HFF-Myc (cell line): Measurements from ENCODE around the gene UPK1B.

Experiments used
- DNase-seq: peaks from one replicate; pipeline ENCODE4 v3.0.0-alpha.2; 2011; ENCODE audit warnings: low read depth; ENCODE audit errors: extremely low read depth
- H3K4me3 ChIP-seq: replicated peaks from 2 replicates; pipeline ENCODE4 v1.5.1; 2011; ENCODE audit warnings: low read depth, mild to moderate bottlenecking, control low read depth, low read length
- CTCF ChIP-seq: IDR thresholded peaks from 2 replicates; pipeline ENCODE4 v1.5.1; 2012; ENCODE audit warnings: mild to moderate bottlenecking, low read depth, low read length, control low read depth; ENCODE audit errors: missing control alignments

The UPK1B gene

DNA sequence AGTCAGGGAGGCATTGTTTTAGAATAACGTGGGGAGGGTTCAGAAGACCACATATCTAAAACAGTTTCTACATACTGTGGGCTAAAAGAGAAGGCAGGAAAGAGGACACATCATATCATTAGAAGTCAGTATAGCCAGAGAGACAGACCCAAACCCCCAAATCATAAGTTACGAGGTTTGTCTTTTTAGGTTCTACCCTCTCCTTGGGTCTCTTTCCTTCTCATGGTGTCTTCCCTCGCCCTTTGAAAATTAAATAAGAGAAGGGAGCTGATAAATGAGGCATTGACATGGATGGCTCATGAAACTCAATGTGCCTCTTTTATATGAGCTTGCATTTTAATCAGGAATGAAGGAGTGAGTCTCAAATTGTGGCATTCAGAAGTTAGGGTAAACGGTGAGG, 3.4 kb downstream of the UPK1B start:
- H3K4me3 ChIP-seq, result no peak overlapping the region
- no peak for DNase-seq
- no peak for TF ChIP-seq CTCF

DNA sequence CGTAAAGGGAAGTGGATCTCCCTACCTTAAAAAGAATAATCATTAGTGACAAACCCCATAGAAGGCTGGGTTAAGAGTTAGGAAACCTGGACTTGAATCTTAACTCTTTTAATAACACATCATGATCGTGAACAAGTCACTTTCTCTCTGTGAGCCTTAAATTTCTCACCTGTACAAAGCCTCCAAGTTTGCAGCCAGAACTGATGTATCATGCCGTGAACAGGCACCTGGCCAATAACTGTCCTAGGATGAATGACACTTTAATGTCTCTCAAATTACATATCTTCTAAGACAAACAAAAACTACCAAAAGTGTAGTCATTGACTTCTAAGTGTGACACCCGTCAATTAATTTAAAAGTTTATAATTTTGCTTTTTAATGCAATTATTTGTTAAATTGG, 3.9 kb downstream of the UPK1B start:
- no peak for TF ChIP-seq CTCF
- no peak overlapping the region for H3K4me3 ChIP-seq
- DNase-seq, result no peak

DNA sequence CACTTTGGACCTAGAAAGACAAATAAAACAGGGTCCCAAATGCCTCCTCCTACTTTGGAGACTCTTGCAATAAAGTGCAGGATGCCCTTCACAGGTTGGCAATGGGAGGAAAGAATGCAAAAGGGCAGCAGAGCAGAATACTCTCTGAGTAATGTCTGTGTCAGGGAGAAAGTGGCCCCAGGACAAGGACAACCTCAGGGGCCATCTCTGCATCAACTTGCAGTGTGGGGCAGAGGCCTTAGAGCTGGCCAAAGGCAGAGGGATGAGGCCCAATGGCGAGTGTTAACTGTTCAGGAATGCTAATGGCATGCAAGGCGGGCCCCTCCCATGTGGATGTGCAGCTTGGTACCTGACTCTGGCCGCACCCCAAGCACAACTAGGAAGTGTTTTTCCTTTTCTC, 8.4 kb downstream of the UPK1B start:
- TF ChIP-seq CTCF, result no peak
- DNase-seq, result no peak
- no peak overlapping the region for H3K4me3 ChIP-seq

- TF ChIP-seq CTCF, result no peak
- no peak overlapping the region for H3K4me3 ChIP-seq
- no peak for DNase-seq
These were observed 10.7 kb downstream of the UPK1B start for GRCh38 chr3:119184111-119184510.

- no peak for TF ChIP-seq CTCF
These were observed 11.6 kb downstream of the UPK1B start for GRCh38 chr3:119184796-119185570.

GRCh38 chr3:119187266-119187665, 13.9 kb downstream of the UPK1B start:
- no peak for DNase-seq
- H3K4me3 ChIP-seq, result no peak overlapping the region
- no peak for TF ChIP-seq CTCF

More at GRCh38 chr3:119184796-119185570, 11.6 kb downstream of the UPK1B start:
- H3K4me3 ChIP-seq, result no peak overlapping the region
- DNase-seq, result no peak

DNA sequence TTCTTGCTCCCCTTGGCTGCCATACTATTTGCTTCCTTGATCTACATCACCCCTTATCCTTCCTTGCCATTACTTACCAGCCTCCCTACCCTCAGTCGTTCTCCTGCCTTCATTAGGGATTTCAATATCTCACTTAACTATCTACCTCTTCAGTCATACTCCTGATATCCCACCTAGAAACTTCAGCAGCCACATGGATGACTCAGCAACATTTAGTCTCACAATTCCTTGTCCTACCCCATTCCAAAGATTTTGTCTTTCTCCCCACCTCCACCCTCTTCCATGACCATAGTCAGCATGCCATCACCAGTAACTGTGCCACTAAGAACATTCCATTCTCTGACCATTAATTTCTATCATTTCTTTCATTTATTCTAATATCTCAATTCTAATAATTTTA, 18.4 kb downstream of the UPK1B start:
- no peak overlapping the region for H3K4me3 ChIP-seq
- no peak for TF ChIP-seq CTCF
- no peak for DNase-seq
